ENCODE data around the gene ADGRA1.

- no peak for TF ChIP-seq POLR2AphosphoS5 (IDR thresholded peaks at IDR 0.05; ENCODE audit: low read depth, low read length)
- no peak for TF ChIP-seq POLR2A (IDR thresholded peaks at IDR 0.05; ENCODE audit: low read depth, low read length)
- no peak for TF ChIP-seq SPI1 (IDR thresholded peaks at IDR 0.05; ENCODE audit: low read depth, low read length)
Observed at GRCh38 chr10:133079836-133080682, 7.7 kb upstream of the ADGRA1 start.
